GM12874 (cell line): ENCODE results near the gene PLCD3.

Experiments used
- TF ChIP-seq, protein P1 (sequence below): IDR thresholded peaks from 2 replicates; pipeline ENCODE4 v1.5.1; 2011; ENCODE audit warnings: low read depth, mild to moderate bottlenecking, control low read depth, low read length, moderate library complexity; ENCODE audit not compliant: insufficient read depth

PLCD3 gene

GRCh38 chr17:45101546-45101882, 30.8 kb downstream of the PLCD3 start:
- TF ChIP-seq, protein P1, sequence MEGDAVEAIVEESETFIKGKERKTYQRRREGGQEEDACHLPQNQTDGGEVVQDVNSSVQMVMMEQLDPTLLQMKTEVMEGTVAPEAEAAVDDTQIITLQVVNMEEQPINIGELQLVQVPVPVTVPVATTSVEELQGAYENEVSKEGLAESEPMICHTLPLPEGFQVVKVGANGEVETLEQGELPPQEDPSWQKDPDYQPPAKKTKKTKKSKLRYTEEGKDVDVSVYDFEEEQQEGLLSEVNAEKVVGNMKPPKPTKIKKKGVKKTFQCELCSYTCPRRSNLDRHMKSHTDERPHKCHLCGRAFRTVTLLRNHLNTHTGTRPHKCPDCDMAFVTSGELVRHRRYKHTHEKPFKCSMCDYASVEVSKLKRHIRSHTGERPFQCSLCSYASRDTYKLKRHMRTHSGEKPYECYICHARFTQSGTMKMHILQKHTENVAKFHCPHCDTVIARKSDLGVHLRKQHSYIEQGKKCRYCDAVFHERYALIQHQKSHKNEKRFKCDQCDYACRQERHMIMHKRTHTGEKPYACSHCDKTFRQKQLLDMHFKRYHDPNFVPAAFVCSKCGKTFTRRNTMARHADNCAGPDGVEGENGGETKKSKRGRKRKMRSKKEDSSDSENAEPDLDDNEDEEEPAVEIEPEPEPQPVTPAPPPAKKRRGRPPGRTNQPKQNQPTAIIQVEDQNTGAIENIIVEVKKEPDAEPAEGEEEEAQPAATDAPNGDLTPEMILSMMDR: no peak

DNA sequence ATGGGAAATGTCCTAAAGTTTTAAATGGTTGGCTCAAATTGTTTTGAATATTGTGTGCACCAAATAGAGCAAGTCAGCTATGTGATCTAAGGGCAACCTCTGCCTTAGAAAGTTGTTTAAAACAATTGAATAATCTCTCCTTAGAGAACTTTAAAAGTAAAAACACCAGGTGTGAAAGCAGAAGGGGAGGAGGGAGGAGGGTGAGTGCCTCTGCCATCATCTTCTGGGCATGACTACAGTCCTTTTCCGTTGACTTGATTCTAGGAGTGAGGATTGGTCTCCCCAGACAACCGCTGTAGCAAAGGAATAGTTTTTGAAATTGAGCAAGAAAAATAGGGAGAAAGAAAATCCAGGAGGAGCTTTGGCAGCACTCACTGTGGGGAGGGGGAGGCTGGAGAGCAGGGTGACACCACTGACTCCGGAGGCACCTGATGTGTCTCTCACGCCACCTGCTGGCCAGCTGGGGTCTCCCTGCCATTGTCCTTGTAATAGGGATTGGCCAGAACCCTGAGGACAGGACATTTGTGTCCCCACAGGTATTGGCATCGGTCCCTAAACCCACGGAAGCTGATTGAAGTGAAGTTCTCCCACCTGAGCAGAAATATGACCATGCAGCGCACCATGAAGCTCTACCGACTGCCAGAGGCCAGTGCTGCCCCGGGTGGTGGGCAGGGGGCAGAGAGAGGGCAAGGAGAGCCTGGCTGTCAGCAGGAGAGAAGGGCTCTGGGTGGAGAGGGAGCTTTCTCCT, 33.3 kb downstream of the PLCD3 start:
- TF ChIP-seq, protein P1: peak; percentile 95

- TF ChIP-seq, protein P1: no peak
These were observed 34.0 kb downstream of the PLCD3 start for GRCh38 chr17:45098081-45098868.

GRCh38 chr17:45096926-45097325, 35.4 kb downstream of the PLCD3 start:
- TF ChIP-seq, protein P1: no peak

DNA sequence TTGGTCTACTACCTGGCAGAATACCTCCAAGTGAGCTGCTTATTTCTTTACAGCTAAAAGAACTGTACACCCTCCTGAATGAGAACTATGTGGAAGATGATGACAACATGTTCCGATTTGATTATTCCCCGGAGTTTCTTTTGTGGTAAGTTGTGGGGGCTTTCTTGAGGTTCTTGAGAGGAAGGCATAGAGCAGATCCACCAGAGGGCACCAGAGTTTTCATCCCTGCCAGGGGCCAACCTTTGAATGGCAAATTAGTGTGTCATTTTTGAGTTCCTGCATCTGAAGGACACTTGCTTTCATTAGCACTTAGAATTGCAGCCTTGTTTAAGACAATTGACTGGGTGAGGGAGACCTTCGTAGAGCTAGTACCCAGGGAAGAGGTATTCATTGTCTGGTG, 36.2 kb downstream of the PLCD3 start:
- TF ChIP-seq, protein P1: peak; percentile 53

DNA sequence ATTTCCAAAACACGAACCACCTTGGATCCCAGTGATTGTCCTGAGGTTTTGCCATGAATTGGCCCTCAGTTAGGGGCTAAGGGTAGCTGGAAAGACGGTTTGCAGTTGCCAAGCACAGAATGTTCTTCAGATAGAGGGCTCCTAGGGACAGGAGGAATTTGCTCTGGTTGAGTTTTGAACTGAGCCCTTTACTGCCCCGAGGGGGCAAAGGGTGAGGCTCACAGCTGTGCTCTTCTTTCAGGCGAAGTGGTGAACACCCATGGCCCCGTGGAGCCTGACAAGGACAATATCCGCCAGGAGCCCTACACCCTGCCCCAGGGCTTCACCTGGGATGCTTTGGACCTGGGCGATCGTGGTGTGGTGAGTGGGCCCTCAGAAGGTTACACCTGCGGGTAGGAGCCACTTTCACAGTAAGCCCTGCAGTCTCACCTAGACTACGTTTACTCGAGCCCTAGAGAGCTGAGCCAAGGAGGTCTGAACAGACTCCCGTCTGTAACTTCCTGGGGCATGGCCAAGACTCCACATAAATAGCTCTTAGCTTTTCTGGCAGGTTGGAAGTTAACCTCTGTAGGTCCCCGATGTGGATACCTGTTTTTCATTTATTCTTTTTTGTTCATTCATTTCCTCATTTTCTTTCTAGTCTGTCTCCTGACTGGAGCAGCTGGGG, 38.7 kb downstream of the PLCD3 start:
- TF ChIP-seq, protein P1: no peak

DNA sequence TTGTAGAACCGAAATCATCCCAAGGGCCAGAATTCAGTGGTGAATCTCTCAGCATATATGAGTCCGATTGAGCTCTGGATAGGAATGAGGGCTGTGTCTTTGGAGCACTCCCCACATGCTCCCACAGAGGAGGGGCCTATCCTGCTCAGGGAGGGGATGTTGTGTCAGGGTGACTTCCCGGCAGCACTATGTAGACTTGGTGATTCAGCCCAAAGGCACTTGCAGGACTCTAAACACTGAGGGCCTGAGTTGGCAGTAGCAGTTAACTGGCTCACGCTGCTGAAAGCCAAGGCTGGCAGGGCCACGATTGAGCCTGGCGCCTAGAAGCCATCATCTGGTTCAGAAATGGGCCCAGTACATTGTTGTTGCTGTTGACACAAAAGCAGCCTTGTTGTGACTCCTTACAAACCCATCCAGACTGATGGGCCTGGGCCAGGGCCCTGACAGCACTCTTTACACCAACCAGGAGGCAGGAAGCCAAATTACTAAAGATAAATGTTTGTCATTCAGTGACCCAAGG, 39.3 kb downstream of the PLCD3 start:
- TF ChIP-seq, protein P1: no peak
